ENCODE data around the gene TAMALIN.

GRCh38 chr12:52024845-52025230, 18.1 kb downstream of the TAMALIN start:
- no peak for TF ChIP-seq REST (IDR thresholded peaks at IDR 0.05; ENCODE audit: insufficient read depth in 1 of 2, low read depth in 2 of 2, low read length in 2 of 2)
- no peak for TF ChIP-seq POLR2AphosphoS5 (IDR thresholded peaks at IDR 0.05; ENCODE audit: low read depth, low read length)
